ENCODE measurements around the gene ADGRL4. TPM values are rescaled to one million over a fixed set of nuclear protein-coding genes. Genes with fewer than 3 reads are reported as not detected.

The ADGRL4 gene
- total RNA-seq, 2 donors from 2014 or later: 1.4 to 5.2 TPM

DNA sequence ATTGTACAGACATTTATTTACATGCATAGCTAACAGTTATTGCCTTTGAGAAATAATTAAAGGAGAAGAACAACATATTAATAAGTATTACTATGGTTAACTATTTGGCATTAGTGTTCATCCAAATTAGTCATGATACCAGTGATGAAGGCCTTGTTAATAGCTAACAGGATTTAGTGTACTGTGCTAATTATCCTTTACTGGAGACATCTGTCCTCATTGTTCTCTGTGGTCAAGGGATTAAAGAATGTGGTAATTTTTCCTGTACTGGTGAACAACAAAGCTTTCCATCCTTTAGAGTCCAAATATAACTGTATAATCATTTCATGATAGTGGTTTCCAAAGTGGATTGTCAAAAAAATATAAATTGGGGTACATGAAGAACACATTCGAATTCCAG lies 103.9 kb downstream of the ADGRL4 start:
- H3K4me1 ChIP-seq: no peaks in the 10 kb centered on the region
- DNase-seq: no peak
- no peak for TF ChIP-seq CTCF (IDR thresholded peaks at IDR 0.05)
- H3K36me3 ChIP-seq: no peaks in the 10 kb centered on the region
- intact Hi-C loops (cut with DNase I): no loop called here
- H3K9me3 ChIP-seq: no peaks in the 10 kb centered on the region
- H3K27me3 ChIP-seq: no peaks in the 10 kb centered on the region
- no peak overlapping the region for H3K4me3 ChIP-seq
- no peak overlapping the region for H3K9ac ChIP-seq (ENCODE audit: low read depth in 2 of 2, low read length in 2 of 2)
- H3K27ac ChIP-seq: no peak overlapping the region

- no peak overlapping the region for H3K27ac ChIP-seq
- H3K9ac ChIP-seq (ENCODE audit: low read depth in 2 of 2, low read length in 2 of 2): no peak overlapping the region
- intact Hi-C loops (cut with DNase I): no loop called here
- H3K9me3 ChIP-seq: no peaks in the 10 kb centered on the region
- no peaks in the 10 kb centered on the region for H3K27me3 ChIP-seq
- H3K36me3 ChIP-seq: no peaks in the 10 kb centered on the region
- no peak for TF ChIP-seq CTCF (IDR thresholded peaks at IDR 0.05)
- DNase-seq: no peak
- no peak overlapping the region for H3K4me3 ChIP-seq
- H3K4me1 ChIP-seq: no peaks in the 10 kb centered on the region
Observed at GRCh38 chr1:78894811-78895210, 111.7 kb downstream of the ADGRL4 start.

- intact Hi-C loops (cut with DNase I): no loop called here
- Histone ChIP-seq H3K4me3 (no peak overlapping the region), H3K36me3 (no peaks in the 10 kb centered on the region), H3K27me3 (no peaks in the 10 kb centered on the region), H3K27ac (no peak overlapping the region), H3K9ac (ENCODE audit: low read depth in 2 of 2, low read length in 2 of 2) (no peak overlapping the region), H3K4me1 (no peaks in the 10 kb centered on the region), H3K9me3 (no peaks in the 10 kb centered on the region)
- no peak for TF ChIP-seq CTCF (IDR thresholded peaks at IDR 0.05)
- no peak for DNase-seq
Observed at GRCh38 chr1:78892260-78892840, 114.2 kb downstream of the ADGRL4 start.

DNA sequence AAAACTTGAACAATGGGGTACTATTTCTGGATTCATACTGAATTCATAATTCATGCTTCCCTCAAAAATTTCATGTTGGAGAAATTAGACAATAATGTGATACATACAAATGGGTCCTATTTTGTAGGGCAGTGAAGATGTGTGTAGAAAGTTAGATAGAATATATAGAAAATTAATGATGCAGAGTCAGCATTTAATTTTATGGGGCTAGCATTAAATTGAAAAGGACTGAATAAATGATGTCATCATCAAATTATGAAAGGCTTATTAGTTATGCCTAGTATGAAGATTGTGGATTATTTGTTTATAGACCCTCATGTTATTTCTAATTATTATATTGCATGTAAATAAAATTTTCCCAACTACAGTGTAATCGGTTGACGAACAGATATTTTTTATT lies 119.1 kb downstream of the ADGRL4 start:
- DNase-seq: no peak
- H3K36me3 ChIP-seq: no peaks in the 10 kb centered on the region
- no peaks in the 10 kb centered on the region for H3K27me3 ChIP-seq
- no peaks in the 10 kb centered on the region for H3K9me3 ChIP-seq
- no peak overlapping the region for H3K9ac ChIP-seq (ENCODE audit: low read depth in 2 of 2, low read length in 2 of 2)
- no peak overlapping the region for H3K27ac ChIP-seq
- TF ChIP-seq CTCF (IDR thresholded peaks at IDR 0.05): no peak
- intact Hi-C loops (cut with DNase I): no loop called here
- H3K4me3 ChIP-seq: no peak overlapping the region
- H3K4me1 ChIP-seq: no peaks in the 10 kb centered on the region

DNA sequence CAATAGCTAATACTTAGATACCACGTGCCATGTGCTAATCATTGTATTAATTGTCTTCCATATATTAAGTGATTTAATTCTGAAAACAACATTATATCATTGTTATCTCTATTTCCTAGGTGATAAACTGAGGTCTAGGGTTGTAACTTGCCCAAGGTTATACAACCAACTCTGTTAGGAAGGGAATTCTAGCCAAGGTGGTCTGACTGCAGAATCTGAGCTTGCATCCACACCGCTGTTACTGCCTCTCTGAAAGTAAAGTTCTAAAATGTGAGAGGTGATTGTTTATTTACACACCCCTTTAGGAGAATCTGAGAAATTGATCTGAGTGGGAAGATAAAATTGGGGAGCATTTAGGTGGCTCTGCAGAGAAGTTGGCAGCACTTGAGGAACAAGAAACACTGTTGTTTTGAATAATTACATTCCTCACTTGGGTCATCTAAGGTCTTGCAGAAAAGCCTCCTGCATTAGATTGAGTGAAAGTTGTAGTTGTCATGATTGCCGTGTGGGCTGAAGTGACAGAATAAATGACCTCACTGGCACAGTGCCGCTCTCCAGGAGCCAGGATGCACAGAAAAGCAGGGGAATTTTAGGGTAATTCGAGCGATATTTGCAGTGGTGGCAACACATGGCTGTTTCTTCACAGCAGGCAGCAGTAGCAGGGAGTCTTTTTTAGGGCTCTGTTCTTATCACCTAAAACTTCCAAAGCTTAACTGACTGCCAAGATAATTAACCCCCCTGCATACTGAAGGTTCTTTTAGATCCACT lies 121.7 kb downstream of the ADGRL4 start:
- no peaks in the 10 kb centered on the region for H3K4me1 ChIP-seq
- DNase-seq: no peak
- H3K27ac ChIP-seq: no peak overlapping the region
- TF ChIP-seq CTCF (IDR thresholded peaks at IDR 0.05): no peak
- no peaks in the 10 kb centered on the region for H3K36me3 ChIP-seq
- H3K27me3 ChIP-seq: no peaks in the 10 kb centered on the region
- no peaks in the 10 kb centered on the region for H3K9me3 ChIP-seq
- no peak overlapping the region for H3K4me3 ChIP-seq
- H3K9ac ChIP-seq (ENCODE audit: low read depth in 2 of 2, low read length in 2 of 2): no peak overlapping the region
- intact Hi-C loops (cut with DNase I): no loop called here
